Stimulated activated CD4-positive, alpha-beta T cell treated with anti-CD3 and anti-CD28 coated beads, Interleukin-2, amount 100 ng/mL, for 48 hours (primary cell): ENCODE data around the gene CD4.
A peak's percentile ranks its signal among the peaks of the same experiment; 100 is the strongest.
"Not testable (repeated sequence)": the region's sequence is repeated elsewhere in the genome, so short reads cannot be mapped to it uniquely, and the experiment has no call there.

ENCODE experiments used
- DNase-seq, 2 donors: peaks; one replicate each; pipeline ENCODE4 v3.0.0-alpha.2; 2020

The CD4 gene

DNA sequence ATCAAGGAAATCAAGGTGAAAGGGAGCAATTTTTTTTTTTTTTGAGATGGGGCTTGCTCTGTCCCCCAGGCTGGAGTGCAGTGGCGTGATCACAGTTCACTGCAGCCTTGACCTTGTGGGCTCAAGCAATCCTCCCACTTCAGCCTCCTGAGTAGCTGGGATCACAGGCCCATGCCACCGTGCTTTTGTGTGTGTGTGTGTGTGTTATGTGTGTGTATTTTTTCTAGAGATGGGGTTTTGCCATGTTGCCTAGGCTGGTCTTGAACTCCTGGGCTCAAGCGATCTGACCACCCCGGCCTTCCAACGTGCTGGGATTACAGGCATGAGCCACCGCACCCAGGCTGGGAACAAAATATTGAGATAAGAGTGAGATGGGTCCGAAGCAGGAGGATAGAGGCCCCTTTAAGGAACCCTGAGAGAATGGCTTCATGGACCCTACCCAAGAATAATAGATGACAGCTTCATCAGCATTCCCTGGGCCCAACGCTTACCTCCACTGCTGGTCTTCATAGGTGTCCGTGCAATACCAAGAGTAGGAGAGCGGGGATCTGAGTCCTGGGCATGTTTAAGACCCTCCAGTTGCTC, 60.7 kb downstream of the CD4 start:
- no peak for DNase-seq

DNA sequence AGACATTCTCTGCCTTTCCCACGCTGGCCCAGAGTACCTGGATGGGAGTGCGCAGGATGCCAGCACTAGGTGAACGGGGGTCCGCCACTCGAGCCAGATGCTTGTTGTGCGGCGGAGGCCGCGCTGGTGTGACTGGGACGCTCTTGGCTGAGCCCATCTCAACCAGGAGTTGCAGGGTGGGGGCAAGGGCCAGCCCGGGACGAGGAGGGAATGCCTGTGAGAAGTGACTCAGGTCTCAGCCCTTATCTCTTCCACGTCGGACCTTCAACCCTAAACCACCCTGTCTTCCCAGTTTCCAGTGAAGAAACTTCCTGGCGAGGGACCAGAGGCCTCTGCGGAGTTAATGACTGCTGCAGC, 61.4 kb downstream of the CD4 start:
- no peak for DNase-seq

DNA sequence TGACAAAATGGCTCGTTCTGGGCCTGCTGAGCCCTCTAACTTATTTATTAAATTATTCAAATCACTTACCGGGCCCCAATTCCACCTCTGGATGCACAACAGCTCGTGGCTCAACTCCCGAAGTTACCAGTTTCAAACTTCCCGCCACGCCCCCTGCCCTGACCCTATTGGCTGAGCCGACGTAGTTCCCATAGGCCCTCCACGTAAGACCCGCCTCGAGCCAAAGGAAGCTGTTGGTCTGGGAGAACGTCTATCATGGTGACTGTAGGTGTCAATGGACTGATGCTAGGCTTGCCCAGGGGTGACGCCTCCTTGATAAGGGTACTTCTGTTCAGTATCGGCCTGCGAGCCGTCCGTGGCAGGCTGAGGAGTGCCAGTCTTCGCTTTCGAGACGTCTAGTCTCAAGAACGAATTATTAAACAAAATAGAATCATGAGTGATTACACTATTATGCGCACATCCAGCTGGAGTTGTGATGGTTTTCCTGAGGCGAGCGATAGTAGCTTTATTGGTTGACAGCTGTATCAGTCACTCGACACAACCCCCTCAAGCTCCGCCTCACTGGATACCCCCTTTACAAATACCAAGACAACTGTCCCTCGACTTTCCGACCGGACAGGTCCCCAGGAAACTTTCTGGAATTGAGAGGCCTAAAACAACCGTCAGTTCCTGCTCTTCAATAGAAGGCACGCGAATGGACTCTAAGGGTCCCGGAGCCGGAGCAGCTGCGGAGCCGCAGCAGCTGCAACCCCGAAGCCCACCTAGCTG, 62.0 kb downstream of the CD4 start, which contains the start of gene CDCA3:
Gene CDCA3, minus strand, starts transcription at position 134 of the 768 bp plus-strand sequence. CDS start 334 bp downstream, outside the sequence.
- DNase-seq: peak; percentile 88 to 94

DNA sequence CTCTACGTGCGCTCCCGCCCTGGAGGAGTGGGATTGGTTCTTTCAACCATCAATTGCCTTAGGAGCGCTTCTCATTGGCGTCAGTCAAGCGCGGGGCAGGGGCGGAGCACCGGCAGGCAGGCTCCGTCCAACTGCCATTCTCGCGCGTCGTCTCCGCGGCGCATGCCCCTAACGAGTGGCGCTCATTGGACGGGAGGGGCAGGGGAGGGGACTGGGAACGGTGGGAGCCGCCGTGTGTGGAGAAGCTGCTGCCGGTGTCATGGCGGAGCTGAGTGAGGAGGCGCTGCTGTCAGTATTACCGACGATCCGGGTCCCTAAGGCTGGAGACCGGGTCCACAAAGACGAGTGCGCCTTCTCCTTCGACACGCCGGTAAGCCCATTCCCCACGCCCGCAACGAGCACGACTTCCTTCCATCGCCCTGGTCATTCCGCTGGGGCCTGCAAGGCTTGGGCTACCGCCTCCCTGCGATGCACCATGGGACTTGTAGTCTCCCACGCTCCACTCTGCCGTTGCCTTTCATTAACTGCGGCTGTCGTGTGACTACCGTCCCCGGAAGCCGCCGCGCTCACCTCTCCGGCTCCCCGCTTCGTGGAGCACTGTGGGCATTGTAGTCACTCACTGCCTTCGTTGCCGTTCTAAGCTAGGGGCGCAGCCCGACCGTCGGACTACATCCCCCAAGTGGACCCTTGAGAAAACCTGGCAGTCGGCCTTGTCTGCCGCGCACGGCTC, 62.8 kb downstream of the CD4 start, which contains the start of gene USP5:
Gene USP5, plus strand, starts transcription at position 230 of the 730 bp plus-strand sequence. Its CDS starts 30 bp downstream, at position 260.
- DNase-seq: peak; percentile 93

DNA sequence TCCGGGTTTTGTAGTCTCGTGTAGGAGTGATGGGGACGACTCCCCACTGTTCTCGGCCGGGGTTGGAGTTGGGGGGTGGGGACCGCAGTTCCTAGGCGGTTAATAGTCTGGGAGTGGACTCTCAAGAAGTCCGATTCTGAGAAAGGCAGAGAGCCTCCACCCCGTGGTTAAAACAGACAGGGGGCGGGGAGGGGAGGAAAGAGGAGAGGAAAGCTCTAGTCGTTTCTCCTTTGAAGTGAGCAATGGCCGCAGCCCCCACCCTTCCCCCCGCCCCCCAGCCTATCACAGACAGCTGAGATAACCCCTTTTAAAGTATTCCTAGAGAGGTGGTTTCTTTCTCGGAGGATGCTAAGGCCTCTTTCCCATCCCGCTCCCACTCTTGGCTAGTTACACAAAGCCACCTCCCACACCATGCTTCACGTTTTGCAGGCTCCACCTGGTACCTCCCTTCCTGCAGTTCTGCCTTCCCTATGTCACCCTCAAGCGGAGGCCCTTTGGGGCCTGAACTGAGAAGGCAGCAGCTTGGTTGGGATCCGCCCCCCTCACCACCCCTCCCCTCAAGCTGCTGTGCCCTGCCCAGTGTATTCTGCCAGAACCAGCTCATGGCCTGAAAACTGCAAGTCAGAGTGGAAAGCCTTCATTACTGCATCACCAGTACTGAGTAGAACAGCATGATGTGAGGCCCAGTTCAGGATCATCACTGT, 63.5 kb downstream of the CD4 start:
- DNase-seq: peak; percentile 58 to 65

DNA sequence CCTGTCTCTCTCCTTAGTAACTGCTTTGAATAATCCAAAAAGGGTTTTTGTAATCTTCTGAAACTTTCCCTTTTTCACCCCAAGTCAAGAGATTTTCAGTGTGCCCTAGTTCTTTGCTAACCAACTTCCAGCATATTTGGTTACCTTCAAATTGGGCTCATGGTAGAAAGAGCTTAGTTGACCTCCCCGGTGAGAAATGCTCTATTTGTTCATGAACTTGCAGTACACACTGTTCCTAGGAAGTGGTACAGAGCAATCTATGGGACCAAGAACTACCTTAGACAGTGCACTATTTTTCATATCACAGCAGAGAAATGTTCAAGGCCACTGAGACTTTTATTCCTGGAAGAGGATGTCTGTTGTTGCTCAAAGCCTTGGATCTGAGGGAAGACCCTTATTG, 64.3 kb downstream of the CD4 start:
- no peak for DNase-seq

DNA sequence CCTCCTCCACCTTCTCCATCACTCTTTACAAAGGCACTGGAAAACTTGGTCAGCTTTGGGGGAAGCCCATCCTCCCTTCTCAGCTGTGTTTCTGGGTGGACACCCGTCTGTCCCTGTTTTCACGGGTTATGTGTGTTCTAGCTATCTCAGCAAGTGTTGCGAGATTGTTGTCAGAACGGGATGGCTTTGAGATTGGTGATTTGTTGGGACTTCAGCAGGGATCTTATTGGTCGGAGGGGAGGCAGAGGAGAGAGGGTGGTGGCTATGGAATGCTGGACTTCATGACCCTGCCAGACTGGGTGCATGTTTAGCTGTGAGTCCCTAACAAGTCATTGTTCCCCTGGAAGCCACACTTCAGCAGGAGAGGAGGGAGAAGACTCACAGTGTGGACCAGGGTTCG, 64.7 kb downstream of the CD4 start:
- DNase-seq: no peak

DNA sequence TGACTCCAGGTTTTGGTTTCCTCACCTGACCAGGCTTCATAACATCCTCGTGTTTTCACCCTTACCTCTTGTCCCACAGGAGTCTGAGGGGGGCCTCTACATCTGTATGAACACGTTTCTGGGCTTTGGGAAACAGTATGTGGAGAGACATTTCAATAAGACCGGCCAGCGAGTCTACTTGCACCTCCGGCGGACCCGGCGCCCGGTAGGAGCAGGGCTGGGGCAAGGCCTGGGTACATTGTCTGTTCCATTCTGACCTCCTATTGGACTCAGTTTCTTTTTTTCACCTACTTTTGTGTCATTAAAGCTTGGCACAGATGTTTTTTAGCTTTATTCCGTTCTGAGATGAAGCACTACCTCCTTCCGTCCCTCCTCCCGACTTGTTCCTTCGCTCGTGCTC, 66.0 kb downstream of the CD4 start:
- no peak for DNase-seq

DNA sequence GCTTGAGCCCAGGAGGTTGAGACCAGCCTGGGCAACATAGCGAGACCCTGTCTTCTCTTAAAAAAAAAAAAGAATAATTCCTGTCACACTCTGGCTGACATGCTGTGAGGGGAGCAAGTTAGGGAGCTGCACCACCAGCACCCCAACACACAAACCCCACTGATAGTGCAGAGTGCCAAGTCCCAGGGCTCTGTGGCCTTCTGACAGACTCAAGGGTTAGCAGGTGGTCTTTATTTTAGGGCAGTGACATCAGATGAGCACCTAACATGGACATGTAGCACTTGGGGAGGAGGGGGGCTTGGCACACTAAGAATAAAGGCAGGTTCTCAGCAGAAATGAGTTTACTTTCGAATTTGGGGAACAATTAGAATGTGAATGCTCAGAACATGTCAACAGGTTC, 69.5 kb downstream of the CD4 start:
- no peak for DNase-seq

DNA sequence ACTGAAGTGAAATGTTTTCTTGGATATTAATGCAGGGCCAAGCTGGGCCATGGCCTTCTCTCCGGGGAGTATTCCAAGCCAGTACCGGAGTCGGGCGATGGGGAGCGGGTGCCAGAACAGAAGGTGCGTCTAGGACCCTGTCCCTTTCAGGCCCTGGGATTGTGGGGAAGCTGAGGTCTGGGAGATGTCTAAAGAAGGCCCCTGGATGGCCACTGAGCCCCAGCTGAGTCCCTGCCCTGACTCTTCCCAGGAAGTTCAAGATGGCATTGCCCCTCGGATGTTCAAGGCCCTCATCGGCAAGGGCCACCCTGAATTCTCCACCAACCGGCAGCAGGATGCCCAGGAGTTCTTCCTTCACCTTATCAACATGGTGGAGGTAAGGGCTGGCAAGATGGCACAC, 70.8 kb downstream of the CD4 start:
- DNase-seq: no peak

DNA sequence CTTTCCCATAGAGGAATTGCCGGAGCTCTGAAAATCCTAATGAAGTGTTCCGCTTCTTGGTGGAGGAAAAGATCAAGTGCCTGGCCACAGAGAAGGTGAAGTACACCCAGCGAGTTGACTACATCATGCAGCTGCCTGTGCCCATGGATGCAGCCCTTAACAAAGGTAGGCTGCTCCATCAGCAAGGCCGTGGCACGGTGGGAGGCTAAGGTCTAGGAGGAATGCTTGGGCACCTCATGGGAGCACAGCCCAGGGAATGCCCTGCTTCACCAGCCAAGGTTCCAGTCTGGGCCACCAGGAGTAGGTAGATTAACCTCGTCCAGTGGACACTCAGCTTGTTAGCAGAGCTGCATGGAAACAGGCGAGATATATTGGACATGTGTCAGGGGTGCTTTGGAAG, 71.6 kb downstream of the CD4 start:
- no peak for DNase-seq

DNA sequence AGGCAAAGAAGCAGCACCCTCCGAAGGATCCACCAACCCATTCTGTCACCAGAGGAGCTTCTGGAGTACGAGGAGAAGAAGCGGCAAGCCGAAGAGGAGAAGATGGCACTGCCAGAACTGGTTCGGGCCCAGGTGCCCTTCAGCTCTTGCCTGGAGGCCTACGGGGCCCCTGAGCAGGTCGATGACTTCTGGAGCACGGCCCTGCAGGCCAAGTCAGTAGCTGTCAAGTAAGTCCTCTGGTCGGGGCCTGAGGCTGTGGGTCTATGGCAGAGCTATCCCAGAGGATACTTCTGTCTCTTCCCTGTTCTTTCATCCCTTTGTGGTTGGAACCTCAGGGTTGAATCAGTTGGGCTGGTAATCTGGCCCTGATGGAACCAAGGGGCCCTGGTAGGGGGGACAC, 72.1 kb downstream of the CD4 start:
- DNase-seq: no peak

DNA sequence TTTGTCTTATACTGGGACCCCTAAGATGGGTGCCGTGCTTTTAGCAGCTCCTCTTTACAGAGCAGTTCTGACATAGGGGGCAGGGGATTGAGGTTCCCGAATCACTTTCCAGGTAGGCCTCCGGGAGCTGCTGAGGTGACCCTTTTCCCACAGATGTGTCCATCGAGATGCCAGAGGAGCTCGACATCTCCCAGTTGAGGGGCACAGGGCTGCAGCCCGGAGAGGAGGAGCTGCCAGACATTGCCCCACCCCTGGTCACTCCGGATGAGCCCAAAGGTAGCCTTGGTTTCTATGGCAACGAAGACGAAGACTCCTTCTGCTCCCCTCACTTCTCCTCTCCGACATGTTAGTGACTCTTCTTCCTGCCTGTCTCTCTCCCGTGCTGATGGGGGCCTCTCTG, 73.7 kb downstream of the CD4 start:
- no peak for DNase-seq

DNA sequence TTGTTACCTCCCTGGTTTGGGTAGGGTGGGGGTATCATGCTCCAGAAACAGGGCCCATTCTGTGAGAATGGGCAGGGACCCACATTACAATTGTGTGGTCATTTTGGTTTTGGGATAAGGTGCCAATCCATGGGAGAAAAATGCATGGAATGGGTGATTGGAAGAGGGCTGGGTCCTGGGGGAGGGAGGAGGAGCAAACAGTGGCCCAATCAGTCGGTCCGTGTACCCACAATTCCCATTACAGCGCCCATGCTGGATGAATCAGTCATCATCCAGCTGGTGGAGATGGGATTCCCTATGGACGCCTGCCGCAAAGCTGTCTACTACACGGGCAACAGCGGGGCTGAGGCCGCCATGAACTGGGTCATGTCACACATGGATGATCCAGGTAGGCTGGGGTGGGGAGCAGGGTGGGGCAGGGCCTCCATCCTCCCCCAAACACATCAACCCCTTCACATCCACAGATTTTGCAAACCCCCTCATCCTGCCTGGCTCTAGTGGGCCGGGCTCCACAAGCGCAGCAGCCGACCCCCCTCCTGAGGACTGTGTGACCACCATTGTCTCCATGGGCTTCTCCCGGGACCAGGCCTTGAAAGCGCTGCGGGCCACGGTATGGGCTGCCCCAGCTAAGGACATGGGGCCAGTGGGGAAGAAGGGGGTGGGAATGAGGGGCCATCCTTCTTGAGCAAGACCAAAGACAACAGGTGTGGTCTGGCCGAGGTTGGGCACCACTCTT, 74.4 kb downstream of the CD4 start:
- no peak for DNase-seq

DNA sequence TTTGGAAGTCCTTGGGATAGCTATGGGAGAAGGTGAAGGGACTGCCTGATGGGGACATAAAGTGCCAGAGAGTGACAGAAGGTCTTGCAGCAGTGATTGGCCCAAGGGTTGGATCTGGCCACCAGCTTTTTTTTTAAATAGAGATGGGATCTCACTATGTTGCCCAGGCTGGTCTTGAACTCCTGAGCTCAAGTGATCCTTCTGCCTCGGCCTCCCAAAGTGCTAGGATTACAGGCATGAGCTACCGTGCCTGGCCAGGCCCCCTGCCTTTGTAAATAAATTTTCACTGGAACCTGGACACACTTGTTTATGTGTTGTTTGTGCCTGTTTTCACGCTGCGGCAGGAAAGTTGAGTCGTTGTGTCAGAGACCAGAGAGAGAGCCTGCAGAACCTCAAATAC, 76.0 kb downstream of the CD4 start:
- not testable (repeated sequence) for DNase-seq

DNA sequence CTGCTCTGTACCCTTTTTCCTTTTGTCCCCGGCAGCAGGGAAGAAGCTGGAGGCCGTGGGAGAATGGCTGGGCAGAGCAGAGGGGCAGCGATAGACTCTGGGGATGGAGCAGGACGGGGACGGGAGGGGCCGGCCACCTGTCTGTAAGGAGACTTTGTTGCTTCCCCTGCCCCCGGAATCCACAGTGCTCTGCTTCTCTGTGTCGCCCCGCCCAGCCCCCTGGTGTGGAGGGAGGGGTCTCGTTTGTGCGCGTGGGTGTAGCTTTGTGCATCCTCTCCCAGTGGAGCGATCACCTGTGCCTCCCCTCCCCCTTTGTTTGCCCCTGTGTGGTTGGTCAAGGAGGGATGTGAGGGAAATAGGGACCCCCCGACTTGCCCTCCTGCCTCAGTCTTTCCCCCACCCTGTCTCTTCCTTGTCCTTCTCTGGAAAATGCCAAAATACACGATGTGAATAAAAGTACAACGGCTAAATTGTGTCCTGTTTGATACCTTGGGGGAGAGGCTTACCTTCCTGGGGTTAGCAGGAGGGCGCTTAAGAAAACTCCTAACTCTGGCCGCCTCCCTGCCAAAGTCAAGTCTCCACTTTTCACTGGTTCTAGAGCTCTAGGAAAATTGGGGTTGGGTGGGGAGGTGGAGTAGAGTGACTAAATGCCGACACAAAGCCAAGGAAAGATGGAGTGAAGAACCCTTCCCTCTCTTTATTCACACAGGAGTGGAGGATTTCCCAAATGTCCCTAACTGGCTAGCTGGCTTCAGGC, 77.0 kb downstream of the CD4 start:
- DNase-seq: no peak

DNA sequence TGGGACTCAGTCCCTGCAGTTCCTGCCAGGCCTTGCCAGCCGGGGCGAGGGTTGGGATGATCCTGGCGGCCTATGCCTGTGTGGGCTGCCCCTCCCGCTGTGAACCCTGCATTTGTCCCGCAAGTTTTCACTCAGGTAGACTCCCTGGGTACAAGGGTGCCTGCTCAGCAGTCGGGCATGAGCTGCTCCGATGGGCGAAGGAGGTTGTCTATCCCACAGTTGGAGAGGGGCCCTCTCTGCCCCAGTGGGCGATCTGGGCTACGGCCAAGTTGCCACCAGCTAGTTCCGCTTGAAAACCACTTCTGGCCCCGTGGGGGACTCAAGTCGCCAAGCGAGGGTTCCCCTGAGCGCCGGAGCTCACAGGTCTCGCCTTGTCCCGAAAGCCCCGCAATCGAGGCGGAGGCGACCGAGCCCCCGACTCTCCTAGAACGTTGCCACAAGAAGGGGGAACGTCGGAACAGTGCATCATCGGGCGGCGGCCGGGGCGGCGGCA, 77.6 kb downstream of the CD4 start:
- DNase-seq: no peak

DNA sequence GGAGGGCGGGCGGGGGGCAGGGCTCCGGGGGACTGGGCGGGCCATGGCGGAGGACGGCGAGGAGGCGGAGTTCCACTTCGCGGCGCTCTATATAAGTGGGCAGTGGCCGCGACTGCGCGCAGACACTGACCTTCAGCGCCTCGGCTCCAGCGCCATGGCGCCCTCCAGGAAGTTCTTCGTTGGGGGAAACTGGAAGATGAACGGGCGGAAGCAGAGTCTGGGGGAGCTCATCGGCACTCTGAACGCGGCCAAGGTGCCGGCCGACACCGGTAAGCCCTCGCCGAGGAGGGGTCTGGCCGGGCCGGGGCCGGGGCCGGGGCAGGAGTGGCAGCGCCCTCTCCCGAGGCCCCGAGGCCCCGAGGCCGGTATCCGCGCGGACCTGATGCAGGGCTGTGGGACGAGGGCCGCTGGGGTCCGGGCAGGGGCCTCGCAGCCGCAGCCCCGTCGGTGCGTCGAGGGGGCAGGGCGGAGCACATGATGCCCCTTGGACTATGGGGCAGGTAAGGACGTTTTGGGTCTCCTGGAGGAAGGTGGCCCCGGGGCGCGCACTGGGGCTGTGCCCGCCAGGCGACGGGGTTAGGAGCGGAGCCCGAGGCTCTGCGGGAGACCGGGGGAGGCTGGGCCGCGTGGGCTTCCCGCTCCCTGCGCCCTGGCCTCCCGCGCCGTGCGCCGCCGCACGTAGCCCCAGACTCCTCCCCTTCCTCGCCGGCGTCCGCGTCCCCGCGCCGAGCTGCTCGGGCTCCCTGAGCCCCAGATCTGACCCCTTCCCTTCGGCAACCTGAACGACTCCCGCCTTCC, 78.3 kb downstream of the CD4 start, which contains the start of gene TPI1:
Gene TPI1, plus strand, starts transcription at position 119 of the 798 bp plus-strand sequence. Its CDS starts 36 bp downstream, at position 155.
- DNase-seq: peak; percentile 73 to 82

DNA sequence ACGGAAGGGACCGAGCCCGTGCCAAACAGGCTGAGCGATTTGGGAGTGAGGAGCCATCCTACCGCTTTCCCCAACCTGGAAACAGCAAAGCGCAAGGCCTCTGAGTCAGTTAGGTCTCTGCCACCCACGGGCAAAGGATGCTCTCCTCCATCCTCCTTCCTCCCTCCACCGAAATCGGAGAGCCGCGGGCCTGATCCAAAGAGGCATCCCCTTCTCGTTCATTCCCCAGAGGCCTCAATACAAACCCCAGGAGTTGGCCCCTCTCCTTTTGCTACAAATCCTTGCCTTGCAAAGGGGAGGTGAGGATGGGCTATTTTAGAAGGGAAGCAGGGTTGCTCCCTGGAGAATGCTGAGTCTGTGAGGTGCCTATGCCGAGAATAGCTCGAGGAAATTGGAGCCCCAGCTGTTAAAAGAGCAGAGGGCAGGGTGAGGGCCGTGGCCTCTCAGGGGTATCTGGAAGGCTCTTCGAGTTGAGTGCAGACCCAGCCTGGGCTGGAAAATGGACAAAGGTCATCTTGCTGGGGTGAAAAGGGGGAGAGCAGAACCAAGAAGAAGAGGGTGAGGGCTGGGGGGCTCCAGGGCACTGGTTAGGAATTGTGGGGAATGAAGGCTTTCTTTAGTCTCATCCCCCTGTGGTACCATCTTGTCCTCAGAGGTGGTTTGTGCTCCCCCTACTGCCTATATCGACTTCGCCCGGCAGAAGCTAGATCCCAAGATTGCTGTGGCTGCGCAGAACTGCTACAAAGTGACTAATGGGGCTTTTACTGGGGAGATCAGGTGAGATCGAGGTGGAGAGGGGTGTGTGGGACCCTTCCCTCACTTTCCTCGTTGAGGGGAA, 79.1 kb downstream of the CD4 start:
- no peak for DNase-seq
